Keratinocyte (primary cell): ENCODE results near the gene POU2AF2. TPM values are rescaled to one million over a fixed set of nuclear protein-coding genes. Genes with fewer than 3 reads are reported as not detected.

Experiments
- DNase-seq: peaks from one replicate; pipeline ENCODE4 v3.0.0-alpha.2; 2011; ENCODE audit warnings: low read depth, missing footprints, low spot score
- FAIRE-seq: peaks from 2 replicates; lab custom pipeline; 2011; peaks lifted over from hg19 to GRCh38; lab: Jason Lieb, UNC
- H2AFZ ChIP-seq: 2 replicates; pipeline ENCODE4 v1.6.0; 2012; ENCODE audit warnings: low read length, control low read depth, inconsistent platforms; ENCODE audit not compliant: control insufficient read depth
- H3K27ac ChIP-seq: 2 replicates; pipeline ENCODE4 v1.5.1; 2011; ENCODE audit warnings: low read length; ENCODE audit not compliant: control insufficient read depth, insufficient read depth
- H3K27me3 ChIP-seq: 3 replicates; pipeline ENCODE4 v1.6.0; 2011; ENCODE audit warnings: low read length; ENCODE audit not compliant: control insufficient read depth, insufficient read depth; ENCODE audit errors: extremely low read depth
- H3K36me3 ChIP-seq, 2 experiments: 2 replicates in 1 of 2; 3 replicates in 1 of 2; pipeline ENCODE4 v1.5.1; 2011; ENCODE audit warnings: low read length in 2 of 2, mild to moderate bottlenecking in 1 of 2; ENCODE audit not compliant: control insufficient read depth in 2 of 2, insufficient read depth in 2 of 2; ENCODE audit errors: extremely low read depth in 1 of 2
- H3K4me1 ChIP-seq: 3 replicates; pipeline ENCODE4 v1.5.1; 2011; ENCODE audit warnings: low read length; ENCODE audit not compliant: control insufficient read depth, insufficient read depth; ENCODE audit errors: extremely low read depth
- H3K4me2 ChIP-seq: 3 replicates; pipeline ENCODE4 v1.6.0; 2011; ENCODE audit warnings: low read depth, low read length; ENCODE audit not compliant: control insufficient read depth, insufficient read depth; ENCODE audit errors: extremely low read depth
- H3K4me3 ChIP-seq, 3 experiments: fragments of 200-600 bp in 1 of 3; sonication (generic) in 1 of 3; 2 replicates in 2 of 3; 3 replicates in 1 of 3; pipeline ENCODE4 v1.5.1; 2011 to 2016; ENCODE audit warnings: low read length in 3 of 3, mild to moderate bottlenecking in 3 of 3, control low read depth in 2 of 3, inconsistent platforms in 1 of 3, low read depth in 1 of 3, mixed read lengths in 1 of 3, mixed run types in 1 of 3, moderate library complexity in 1 of 3; ENCODE audit not compliant: control insufficient read depth in 2 of 3, insufficient read depth in 2 of 3; ENCODE audit errors: extremely low read depth in 1 of 3
- H3K79me2 ChIP-seq: 2 replicates; pipeline ENCODE4 v1.6.0; 2012; ENCODE audit warnings: low read length; ENCODE audit not compliant: control insufficient read depth, insufficient read depth
- H3K9ac ChIP-seq: 3 replicates; pipeline ENCODE4 v1.6.0; 2011; ENCODE audit warnings: low read length; ENCODE audit not compliant: control insufficient read depth, insufficient read depth; ENCODE audit errors: extremely low read depth
- H3K9me1 ChIP-seq: 3 replicates; pipeline ENCODE4 v1.6.0; 2011; ENCODE audit warnings: low read length; ENCODE audit not compliant: control insufficient read depth, insufficient read depth; ENCODE audit errors: extremely low read depth
- H3K9me3 ChIP-seq: 2 replicates; pipeline ENCODE4 v1.5.1; 2012; ENCODE audit warnings: low read depth, low read length; ENCODE audit not compliant: control insufficient read depth
- H4K20me1 ChIP-seq: 3 replicates; pipeline ENCODE4 v1.6.0; 2011; ENCODE audit warnings: low read length; ENCODE audit not compliant: control insufficient read depth, insufficient read depth; ENCODE audit errors: extremely low read depth
- EZH2 ChIP-seq: IDR thresholded peaks from one replicate; pipeline ENCODE4 v1.6.1; 2012; ENCODE audit warnings: inconsistent platforms, mild to moderate bottlenecking, low read length, moderate library complexity
- dilution Hi-C: fragments of 300-500 bp; cut with MboI; formaldehyde crosslinking; loops from one replicate; pipeline ENCODE4 v1.7.0; 2020; ENCODE audit warnings: low sequenced_read_pairs; ENCODE audit not compliant: extremely low pct_ligation_motif_present
- polyA plus RNA-seq, 5 experiments: library from polyadenylated mRNA; depleted of rRNA in 3 of 5; stranded (reverse) in 3 of 5; stranded (forward) in 1 of 5; unstranded in 1 of 5; fragments of >200 nt; gene quantifications; 1 replicate in 1 of 5; 2 replicates in 3 of 5; 3 replicates in 1 of 5; pipeline versions ENCODE4 v1.2.1 to v1.2.3, GENCODE V29; 2011 to 2012; ENCODE audit warnings: missing spikeins in 2 of 5, low read depth in 1 of 5, low replicate concordance in 1 of 5
- TF ChIP-seq, protein P1 (sequence below), 3 experiments: IDR thresholded peaks in 1 of 3; conservative IDR thresholded peaks in 1 of 3; optimal IDR thresholded peaks in 1 of 3; 2 replicates in 2 of 3; 3 replicates in 1 of 3; pipeline versions ENCODE3 to v1.5.1; 2011; ENCODE audit warnings: low read length in 3 of 3, mild to moderate bottlenecking in 3 of 3, moderate library complexity in 2 of 3, control low read depth in 1 of 3, inconsistent platforms in 1 of 3; ENCODE audit not compliant: insufficient read depth in 2 of 3; ENCODE audit errors: extremely low read depth in 1 of 3

Gene POU2AF2
- polyA plus RNA-seq, 1 donor (not counting 4 experiments of a cell fraction or from before 2014, with no cell fraction given): not detected

GRCh38 chr11:111260811-111261210, 15.3 kb downstream of the POU2AF2 start:
- Histone ChIP-seq H3K4me1 (no peaks in the 10 kb centered on the region), H2AFZ (no peak overlapping the region), H3K79me2 (no peaks in the 10 kb centered on the region), H4K20me1 (no peaks in the 10 kb centered on the region), H3K4me2 (no peak overlapping the region), H3K27me3 (no peaks in the 10 kb centered on the region), H3K4me3 (no peak overlapping the region), H3K27ac (no peak overlapping the region), H3K9me1 (no peaks in the 10 kb centered on the region), H3K9ac (no peak overlapping the region), H3K36me3 (no peaks in the 10 kb centered on the region), H3K9me3 (no peaks in the 10 kb centered on the region)
- TF ChIP-seq, protein P1, sequence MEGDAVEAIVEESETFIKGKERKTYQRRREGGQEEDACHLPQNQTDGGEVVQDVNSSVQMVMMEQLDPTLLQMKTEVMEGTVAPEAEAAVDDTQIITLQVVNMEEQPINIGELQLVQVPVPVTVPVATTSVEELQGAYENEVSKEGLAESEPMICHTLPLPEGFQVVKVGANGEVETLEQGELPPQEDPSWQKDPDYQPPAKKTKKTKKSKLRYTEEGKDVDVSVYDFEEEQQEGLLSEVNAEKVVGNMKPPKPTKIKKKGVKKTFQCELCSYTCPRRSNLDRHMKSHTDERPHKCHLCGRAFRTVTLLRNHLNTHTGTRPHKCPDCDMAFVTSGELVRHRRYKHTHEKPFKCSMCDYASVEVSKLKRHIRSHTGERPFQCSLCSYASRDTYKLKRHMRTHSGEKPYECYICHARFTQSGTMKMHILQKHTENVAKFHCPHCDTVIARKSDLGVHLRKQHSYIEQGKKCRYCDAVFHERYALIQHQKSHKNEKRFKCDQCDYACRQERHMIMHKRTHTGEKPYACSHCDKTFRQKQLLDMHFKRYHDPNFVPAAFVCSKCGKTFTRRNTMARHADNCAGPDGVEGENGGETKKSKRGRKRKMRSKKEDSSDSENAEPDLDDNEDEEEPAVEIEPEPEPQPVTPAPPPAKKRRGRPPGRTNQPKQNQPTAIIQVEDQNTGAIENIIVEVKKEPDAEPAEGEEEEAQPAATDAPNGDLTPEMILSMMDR (optimal IDR thresholded peaks at IDR 0.05 in 1 of 3, IDR thresholded peaks at IDR 0.05 in 1 of 3, conservative IDR thresholded peaks at IDR 0.05 in 1 of 3; ENCODE audit: extremely low read depth in 1 of 3, insufficient read depth in 2 of 3, low read length in 3 of 3): no peak
- no peak for TF ChIP-seq EZH2
- DNase-seq (no peak), FAIRE-seq (no peak)
- dilution Hi-C loops: no loop called here

- Histone ChIP-seq H3K9me3 (no peaks in the 10 kb centered on the region), H3K27me3 (no peaks in the 10 kb centered on the region), H3K4me1 (no peaks in the 10 kb centered on the region), H3K36me3 (no peaks in the 10 kb centered on the region), H4K20me1 (no peaks in the 10 kb centered on the region), H3K9me1 (no peaks in the 10 kb centered on the region), H3K4me3 (no peak overlapping the region), H3K4me2 (no peak overlapping the region), H3K27ac (no peak overlapping the region), H3K79me2 (no peaks in the 10 kb centered on the region), H3K9ac (no peak overlapping the region), H2AFZ (no peak overlapping the region)
- FAIRE-seq (no peak), DNase-seq (no peak)
- TF ChIP-seq EZH2: no peak
- TF ChIP-seq, protein P1 (optimal IDR thresholded peaks at IDR 0.05 in 1 of 3, IDR thresholded peaks at IDR 0.05 in 1 of 3, conservative IDR thresholded peaks at IDR 0.05 in 1 of 3; ENCODE audit: extremely low read depth in 1 of 3, insufficient read depth in 2 of 3, low read length in 3 of 3): no peak
- dilution Hi-C loops: no loop called here
Observed at GRCh38 chr11:111264646-111265045, 19.1 kb downstream of the POU2AF2 start.
